NCI-H1694 treated with DMSO at 0.1 percent for 48 hours (cell line): ENCODE measurements around the gene SMR3A.

Experiments
- DNase-seq: peaks from one replicate; lab custom pipeline; 2025; lab: John Stamatoyannopoulos, UW

SMR3A gene

GRCh38 chr4:70360460-70360859 lies at the start of gene SMR3A:
SMR3A (plus strand) TSS chr4:70360760; CDS start chr4:70362116, 1,356 bp downstream.
- no peak for DNase-seq

- no peak for DNase-seq
Observed at GRCh38 chr4:70313736-70314135, 46.8 kb upstream of the SMR3A start.

- no peak for DNase-seq
Observed at GRCh38 chr4:70315928-70316327, 44.6 kb upstream of the SMR3A start.

- DNase-seq: no peak
Observed at GRCh38 chr4:70326052-70326451, 34.5 kb upstream of the SMR3A start.

DNA sequence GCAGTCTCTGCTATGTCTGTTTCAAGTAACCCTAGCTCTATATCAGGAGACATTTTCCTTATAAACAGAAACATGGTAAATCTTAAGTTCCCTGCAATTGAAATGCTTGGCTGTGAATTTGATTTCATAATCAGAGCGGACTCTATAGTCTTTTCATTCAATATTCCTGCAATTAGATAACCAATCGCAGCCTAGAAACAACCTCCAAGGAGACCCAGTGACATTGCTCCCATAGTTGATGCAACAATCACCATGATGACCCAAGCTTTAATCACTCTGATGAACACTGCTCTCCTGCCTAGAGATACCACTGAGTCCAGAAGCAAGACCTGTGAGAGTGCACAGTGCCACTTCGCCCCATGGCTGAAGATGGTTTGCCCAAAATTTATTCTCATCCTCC lies 25.9 kb upstream of the SMR3A start, which contains the start of gene CABS1:
Gene CABS1 (plus strand): TSS at position 301 of the 400 bp plus-strand sequence. CDS start 59 bp downstream, at position 360.
- DNase-seq: no peak

GRCh38 chr4:70336043-70336442 lies 24.5 kb upstream of the SMR3A start:
- DNase-seq: no peak

- DNase-seq: no peak
Observed at GRCh38 chr4:70337886-70338420, 22.6 kb upstream of the SMR3A start.

DNA sequence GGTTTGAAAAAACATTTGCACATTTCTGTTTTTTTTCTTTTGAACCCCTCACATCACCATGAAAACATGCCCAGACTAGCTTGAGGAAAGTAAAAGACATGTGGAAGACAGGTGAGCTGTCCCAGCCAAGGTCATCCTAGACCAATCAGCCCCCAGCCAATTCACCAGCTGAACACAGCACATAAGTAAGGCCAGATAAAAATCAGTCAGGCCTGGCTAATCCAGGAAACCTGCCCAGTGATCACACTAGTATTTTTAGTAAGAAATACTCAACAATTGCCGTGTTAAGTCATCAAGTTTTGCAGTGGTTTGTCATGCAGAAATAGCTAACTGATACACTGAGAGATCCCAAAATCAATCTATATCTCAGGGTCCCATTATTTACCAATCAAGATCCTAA lies 4.4 kb upstream of the SMR3A start:
- no peak for DNase-seq

- DNase-seq: no peak
Observed at GRCh38 chr4:70359115-70359661, 1.4 kb upstream of the SMR3A start.

DNA sequence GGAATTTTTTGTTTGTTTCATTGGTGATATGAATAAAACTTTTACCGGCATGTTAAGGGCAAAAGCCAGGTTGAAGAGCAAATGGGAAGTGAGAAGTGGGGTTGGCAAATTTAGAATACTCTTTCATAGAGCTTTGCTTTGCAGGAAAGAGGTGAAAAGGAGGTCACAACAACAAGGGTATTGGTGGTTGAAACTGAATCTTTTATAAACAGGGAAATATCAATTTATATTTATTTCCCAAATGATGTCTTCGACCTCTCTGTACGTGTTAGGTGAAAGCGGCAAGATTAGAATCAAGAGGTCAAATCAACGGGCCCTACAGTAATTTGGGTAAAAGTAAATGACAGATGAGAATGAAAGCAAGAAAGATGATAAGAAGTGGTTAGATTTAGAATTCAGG lies 3.4 kb downstream of the SMR3A start:
- no peak for DNase-seq

GRCh38 chr4:70365479-70365878 lies 4.9 kb downstream of the SMR3A start:
- no peak for DNase-seq

- no peak for DNase-seq
Observed at GRCh38 chr4:70367813-70368212, 7.3 kb downstream of the SMR3A start.

DNA sequence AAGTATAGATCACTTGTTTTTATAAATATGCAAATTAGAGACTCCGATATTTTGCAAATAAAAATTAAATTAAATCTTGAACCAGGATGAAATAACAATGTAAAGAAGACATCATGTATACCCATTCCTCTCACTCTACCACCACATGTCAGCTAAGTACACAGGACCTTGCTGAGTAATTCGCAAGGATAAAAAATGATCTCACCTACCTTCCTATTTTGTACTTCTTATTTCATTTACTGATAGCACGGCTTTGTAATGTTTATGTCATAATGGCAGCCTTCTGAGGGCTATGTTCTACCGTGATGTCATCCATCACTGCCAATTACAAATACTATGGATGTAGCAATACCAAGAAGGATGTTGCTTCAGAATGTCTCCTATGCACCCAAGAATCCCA lies 11.4 kb downstream of the SMR3A start:
- DNase-seq: no peak

GRCh38 chr4:70372760-70373159 lies 12.2 kb downstream of the SMR3A start:
- no peak for DNase-seq

DNA sequence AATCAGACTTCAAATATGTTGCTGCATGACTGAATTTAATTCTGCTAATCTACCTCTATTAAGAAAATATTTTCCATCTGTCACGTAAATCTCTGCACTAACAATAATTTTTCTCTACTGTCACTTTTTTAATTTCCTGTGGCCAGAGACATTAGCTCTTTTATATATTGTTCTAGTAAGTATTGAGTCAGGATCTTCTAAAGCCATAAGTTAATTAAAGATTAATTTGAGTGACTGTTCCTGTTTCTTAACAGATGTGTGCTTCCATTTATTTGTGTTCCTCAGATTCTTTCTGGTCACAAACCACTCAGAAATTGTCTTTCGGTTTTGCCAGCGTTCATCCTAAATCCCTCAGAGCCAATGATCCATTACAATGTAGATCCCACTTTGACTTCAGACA lies 20.0 kb downstream of the SMR3A start:
- DNase-seq: no peak

GRCh38 chr4:70382691-70383181 lies 22.2 kb downstream of the SMR3A start, which contains the start of gene SMR3B:
SMR3B (plus strand) TSS chr4:70383131; CDS start chr4:70384511, 1,380 bp downstream.
- no peak for DNase-seq

GRCh38 chr4:70392057-70392776 lies 31.7 kb downstream of the SMR3A start:
- DNase-seq: no peak

DNA sequence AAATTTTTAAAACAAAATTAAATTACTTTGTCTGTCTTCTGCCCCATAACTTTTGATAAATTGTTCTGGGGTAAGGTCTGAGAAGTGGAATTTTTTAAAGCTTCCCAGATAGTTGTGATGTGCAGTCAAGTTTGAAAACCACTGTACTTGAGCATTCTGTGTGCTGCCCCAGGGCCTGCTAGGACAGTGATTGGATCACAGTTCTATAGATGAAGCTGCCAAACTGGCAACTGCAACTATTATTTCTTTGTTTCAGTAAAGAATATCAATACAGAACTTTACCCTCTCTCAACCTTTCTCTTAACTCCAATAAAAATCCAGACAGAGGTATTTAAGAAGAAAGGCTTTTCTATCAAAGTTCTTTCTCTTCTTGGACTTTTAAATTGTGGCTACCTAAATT lies 37.0 kb downstream of the SMR3A start, which contains the start of gene OPRPN:
Gene OPRPN (plus strand): TSS at position 361 of the 400 bp plus-strand sequence. CDS start 1,346 bp downstream, outside the sequence.
- DNase-seq: no peak

GRCh38 chr4:70399319-70399718 lies 38.8 kb downstream of the SMR3A start:
- DNase-seq: no peak

GRCh38 chr4:70402762-70403161 lies 42.2 kb downstream of the SMR3A start:
- no peak for DNase-seq

DNA sequence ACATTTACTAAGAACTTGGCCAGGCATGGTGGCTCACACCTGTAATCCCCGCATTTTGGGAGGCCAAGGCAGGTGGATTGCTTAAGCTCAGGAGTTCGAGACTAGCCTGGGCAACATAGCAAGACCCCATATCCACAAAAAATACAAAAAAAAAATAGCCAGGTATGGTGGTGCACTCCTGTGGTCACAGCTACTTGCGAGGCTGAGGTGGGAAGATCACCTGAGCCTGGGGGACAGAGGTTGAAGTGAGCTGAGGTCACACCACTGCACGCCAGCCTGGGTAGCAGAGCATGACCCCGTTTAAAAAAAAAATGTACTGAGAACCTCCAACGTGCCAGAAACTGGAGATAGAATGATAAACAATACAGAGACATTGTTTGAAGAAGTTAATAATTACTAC lies 45.2 kb downstream of the SMR3A start:
- no peak for DNase-seq
